ENCODE results near the gene GATD1.

DNA sequence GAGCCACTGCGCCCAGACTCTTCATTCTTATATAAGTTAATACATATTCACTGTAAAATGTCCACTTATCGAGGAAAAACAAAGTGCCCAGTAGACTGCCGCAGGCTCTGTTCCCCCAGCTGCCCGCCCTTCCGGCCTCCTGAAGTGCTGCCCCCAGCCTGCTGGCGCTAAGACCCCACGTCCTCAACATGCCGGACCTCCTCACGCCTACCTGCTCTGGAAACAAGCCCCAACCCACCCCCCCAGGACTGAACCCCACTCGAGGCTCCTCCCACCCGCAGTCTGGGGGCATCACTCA lies 1.1 kb downstream of the GATD1 start:
- TF ChIP-seq CHD1 (IDR thresholded peaks at IDR 0.05; ENCODE audit: low read depth, low read length) (no peak), EP300 (IDR thresholded peaks at IDR 0.05; ENCODE audit: borderline replicate concordance in 1 of 2, control insufficient read depth in 1 of 2, low read depth in 2 of 2, low read length in 2 of 2) (no peak), CEBPB (IDR thresholded peaks at IDR 0.05; ENCODE audit: borderline replicate concordance in 1 of 2, low read depth in 2 of 2, low read length in 2 of 2) (no peak), EZH2 (IDR thresholded peaks at IDR 0.05; ENCODE audit: borderline replicate concordance, control insufficient read depth, low read depth, low read length) (no peak), PBX3 (IDR thresholded peaks at IDR 0.05; ENCODE audit: insufficient replicate concordance, low read depth, low read length) (no peak), CBX5 (IDR thresholded peaks at IDR 0.05; ENCODE audit: low read depth) (no peak), BRCA1 (IDR thresholded peaks at IDR 0.05; ENCODE audit: low read depth, low read length) (no peak), ZZZ3 (IDR thresholded peaks at IDR 0.05; ENCODE audit: control insufficient read depth, insufficient read length, low read depth) (no peak)
- TF ChIP-seq, protein P1, sequence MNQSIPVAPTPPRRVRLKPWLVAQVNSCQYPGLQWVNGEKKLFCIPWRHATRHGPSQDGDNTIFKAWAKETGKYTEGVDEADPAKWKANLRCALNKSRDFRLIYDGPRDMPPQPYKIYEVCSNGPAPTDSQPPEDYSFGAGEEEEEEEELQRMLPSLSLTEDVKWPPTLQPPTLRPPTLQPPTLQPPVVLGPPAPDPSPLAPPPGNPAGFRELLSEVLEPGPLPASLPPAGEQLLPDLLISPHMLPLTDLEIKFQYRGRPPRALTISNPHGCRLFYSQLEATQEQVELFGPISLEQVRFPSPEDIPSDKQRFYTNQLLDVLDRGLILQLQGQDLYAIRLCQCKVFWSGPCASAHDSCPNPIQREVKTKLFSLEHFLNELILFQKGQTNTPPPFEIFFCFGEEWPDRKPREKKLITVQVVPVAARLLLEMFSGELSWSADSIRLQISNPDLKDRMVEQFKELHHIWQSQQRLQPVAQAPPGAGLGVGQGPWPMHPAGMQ (IDR thresholded peaks at IDR 0.05; ENCODE audit: borderline replicate concordance) = no peak

Measured in GM12878 (cell line).